Measurements from ENCODE around the gene NPAT.

Gene NPAT

GRCh38 chr11:108222574-108223347 is at the start of gene NPAT, which contains the start of gene ATM:
TSS of gene NPAT (minus strand) at chr11:108222638. CDS start at chr11:108222536, 102 bp downstream.
TSS of gene ATM (plus strand) at chr11:108223067. CDS start at chr11:108227625, 4,558 bp downstream.
- DNase-seq (ENCODE audit: low read depth, low spot score), result peak; percentile 99
- TF ChIP-seq, protein P1, sequence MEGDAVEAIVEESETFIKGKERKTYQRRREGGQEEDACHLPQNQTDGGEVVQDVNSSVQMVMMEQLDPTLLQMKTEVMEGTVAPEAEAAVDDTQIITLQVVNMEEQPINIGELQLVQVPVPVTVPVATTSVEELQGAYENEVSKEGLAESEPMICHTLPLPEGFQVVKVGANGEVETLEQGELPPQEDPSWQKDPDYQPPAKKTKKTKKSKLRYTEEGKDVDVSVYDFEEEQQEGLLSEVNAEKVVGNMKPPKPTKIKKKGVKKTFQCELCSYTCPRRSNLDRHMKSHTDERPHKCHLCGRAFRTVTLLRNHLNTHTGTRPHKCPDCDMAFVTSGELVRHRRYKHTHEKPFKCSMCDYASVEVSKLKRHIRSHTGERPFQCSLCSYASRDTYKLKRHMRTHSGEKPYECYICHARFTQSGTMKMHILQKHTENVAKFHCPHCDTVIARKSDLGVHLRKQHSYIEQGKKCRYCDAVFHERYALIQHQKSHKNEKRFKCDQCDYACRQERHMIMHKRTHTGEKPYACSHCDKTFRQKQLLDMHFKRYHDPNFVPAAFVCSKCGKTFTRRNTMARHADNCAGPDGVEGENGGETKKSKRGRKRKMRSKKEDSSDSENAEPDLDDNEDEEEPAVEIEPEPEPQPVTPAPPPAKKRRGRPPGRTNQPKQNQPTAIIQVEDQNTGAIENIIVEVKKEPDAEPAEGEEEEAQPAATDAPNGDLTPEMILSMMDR (IDR thresholded peaks at IDR 0.05; ENCODE audit: low read depth, low read length), result peak; percentile 89
- H3K4me3 ChIP-seq (ENCODE audit: low read depth, low read length), result peak within 1 kb of the TSS; percentile 75
- in situ Hi-C loops (cut with HindIII; ENCODE audit: low sequenced_read_pairs), result no loop called here

GRCh38 chr11:108269583-108269982 is 47.1 kb upstream of the NPAT start:
- no peak overlapping the region for H3K4me3 ChIP-seq (ENCODE audit: low read depth, low read length)
- TF ChIP-seq, protein P1 (IDR thresholded peaks at IDR 0.05; ENCODE audit: low read depth, low read length), result no peak
- DNase-seq (ENCODE audit: low read depth, low spot score), result no peak
- in situ Hi-C loops (cut with HindIII; ENCODE audit: low sequenced_read_pairs), result no loop called here

DNA sequence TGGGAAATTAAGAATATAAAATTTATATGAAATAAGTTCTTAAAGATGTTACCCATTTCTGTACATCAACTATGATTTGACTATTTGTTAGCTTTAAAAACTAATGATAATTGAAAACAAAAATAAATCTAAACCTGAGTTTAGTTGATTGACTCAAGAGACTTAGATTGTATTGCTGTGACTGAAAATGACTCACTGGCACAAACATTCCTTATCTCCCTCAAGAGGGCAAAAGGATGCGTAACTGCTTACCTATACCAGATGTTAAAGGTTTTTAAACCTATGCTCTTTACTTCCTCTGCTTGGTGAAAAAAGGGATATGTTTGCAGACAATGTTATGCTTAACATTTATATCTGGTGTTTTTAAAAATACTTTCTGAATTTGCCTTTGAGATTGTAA is 30.7 kb upstream of the NPAT start:
- in situ Hi-C loops (cut with HindIII; ENCODE audit: low sequenced_read_pairs), result no loop called here

DNA sequence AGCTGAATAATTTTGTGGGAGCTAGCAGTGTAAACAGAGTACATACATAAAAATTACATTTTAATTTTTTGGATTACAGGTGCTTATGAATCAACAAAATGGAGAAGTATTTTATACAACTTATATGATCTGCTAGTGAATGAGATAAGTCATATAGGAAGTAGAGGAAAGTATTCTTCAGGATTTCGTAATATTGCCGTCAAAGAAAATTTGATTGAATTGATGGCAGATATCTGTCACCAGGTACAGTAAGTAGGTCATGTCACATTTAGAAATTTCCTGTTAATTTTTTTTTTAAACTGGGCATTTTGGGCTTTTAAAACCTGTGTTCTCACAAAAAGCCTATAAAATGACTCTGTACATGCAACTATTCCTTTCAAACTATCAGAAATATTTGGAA is 24.4 kb upstream of the NPAT start:
- in situ Hi-C loops (cut with HindIII; ENCODE audit: low sequenced_read_pairs), result no loop called here
- DNase-seq (ENCODE audit: low read depth, low spot score), result no peak
- no peak overlapping the region for H3K4me3 ChIP-seq (ENCODE audit: low read depth, low read length)
- TF ChIP-seq, protein P1 (IDR thresholded peaks at IDR 0.05; ENCODE audit: low read depth, low read length), result no peak

More for the DNA sequence above, 30.7 kb upstream of the NPAT start:
- TF ChIP-seq, protein P1 (IDR thresholded peaks at IDR 0.05; ENCODE audit: low read depth, low read length), result no peak
- no peak for DNase-seq (ENCODE audit: low read depth, low spot score)
- H3K4me3 ChIP-seq (ENCODE audit: low read depth, low read length), result no peak overlapping the region

DNA sequence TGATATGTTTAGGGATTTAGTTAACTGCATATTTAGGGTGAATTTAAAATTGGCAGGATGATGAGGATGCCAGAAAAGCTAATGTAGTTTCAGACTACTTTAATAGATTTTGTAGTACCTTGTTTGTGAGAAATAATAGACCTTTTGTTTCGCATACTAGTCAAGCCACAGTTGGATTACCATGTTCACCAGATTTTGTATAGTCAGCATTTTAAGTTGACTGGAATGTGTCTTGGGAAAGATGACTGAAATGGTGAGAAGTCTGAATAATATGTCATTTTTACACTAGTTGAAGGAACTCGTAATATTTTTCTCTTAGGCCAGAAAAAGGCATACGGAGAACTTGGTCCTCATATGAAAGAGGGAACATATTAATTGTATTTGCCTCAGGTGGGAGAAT is 23.9 kb upstream of the NPAT start:
- no peak overlapping the region for H3K4me3 ChIP-seq (ENCODE audit: low read depth, low read length)
- TF ChIP-seq, protein P1 (IDR thresholded peaks at IDR 0.05; ENCODE audit: low read depth, low read length), result no peak
- DNase-seq (ENCODE audit: low read depth, low spot score), result no peak
- in situ Hi-C loops (cut with HindIII; ENCODE audit: low sequenced_read_pairs), result no loop called here

DNA sequence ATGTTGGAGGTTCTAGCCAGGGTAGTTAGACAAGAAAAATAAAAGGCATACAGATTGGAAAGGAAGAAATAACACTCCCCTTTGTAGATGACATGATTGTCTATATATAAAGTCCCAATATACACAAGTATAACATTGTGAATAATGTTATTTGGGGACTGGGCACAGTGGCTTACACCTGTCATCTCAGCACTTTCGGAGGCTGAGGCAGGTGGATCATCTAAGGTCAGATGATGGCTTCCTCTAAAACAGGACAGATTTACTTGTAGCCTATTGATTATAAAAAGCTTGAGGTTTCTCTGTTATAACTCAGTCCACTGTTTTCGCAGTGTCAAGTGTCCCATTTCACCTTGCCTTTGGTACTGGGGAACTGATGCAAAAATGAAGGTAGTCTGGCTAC is 20.0 kb upstream of the NPAT start:
- no peak for DNase-seq (ENCODE audit: low read depth, low spot score)
- in situ Hi-C loops (cut with HindIII; ENCODE audit: low sequenced_read_pairs), result no loop called here
- no peak overlapping the region for H3K4me3 ChIP-seq (ENCODE audit: low read depth, low read length)
- TF ChIP-seq, protein P1 (IDR thresholded peaks at IDR 0.05; ENCODE audit: low read depth, low read length), result no peak

Data from astrocyte of the spinal cord (primary cell).